ENCODE data around the gene MPZL3. TPM values are rescaled to one million over a fixed set of nuclear protein-coding genes. Genes with fewer than 3 reads are reported as not detected.
A peak's percentile ranks its signal among the peaks of the same experiment; 100 is the strongest.
"Not testable (repeated sequence)": the region's sequence is repeated elsewhere in the genome, so short reads cannot be mapped to it uniquely, and the experiment has no call there.

MPZL3 gene
- total and polyA plus RNA-seq, 4 experiments from 2014 or later, result 12.3 to 32.0 (median 21.3) TPM

DNA sequence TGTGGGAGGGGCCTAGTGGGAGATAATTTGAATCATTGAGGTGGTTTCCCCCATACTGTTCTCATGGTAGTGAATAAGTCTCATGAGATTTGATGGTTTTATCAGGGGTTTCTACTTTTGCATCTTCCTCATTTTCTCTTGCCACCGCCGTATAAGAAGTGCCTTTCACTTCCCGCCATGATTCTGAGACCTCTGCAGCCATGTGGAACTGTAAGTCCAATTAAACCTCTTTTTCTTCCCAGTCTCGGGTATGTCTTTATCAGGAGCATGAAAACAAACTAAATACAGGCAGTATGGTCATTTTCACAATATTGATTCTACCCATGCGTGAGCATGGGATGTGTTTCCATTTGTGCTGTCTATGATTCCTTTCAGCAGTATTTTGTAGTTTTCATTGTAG lies 59.3 kb downstream of the MPZL3 start:
- peaks cover 46 to 54% of the 10 kb centered on the region in 2 donors for H3K36me3 Mint-ChIP-seq
- ChIA-PET CTCF (ENCODE audit: partially characterized antibody) (interaction anchor here (1.5 kb wide), 1 partner anchor 98 kb away, joined by 6 read pairs; no protein-coding TSS in a partner anchor), POLR2A (ENCODE audit: partially characterized antibody) (interaction anchor here (1.0 kb wide), 1 partner anchor 151 kb away, joined by 3 read pairs; the partner anchor contains the start of gene CD3G)
- H3K27ac Mint-ChIP-seq, result peak overlapping the region in 1 of 7 donors; percentile 28
- H3K27me3 ChIP-seq (ENCODE audit: insufficient read depth, low read length); H3K4me1 Mint-ChIP-seq; H3K27ac ChIP-seq (ENCODE audit: low read depth, low read length); H3K27me3 Mint-ChIP-seq; DNase-seq; H3K4me1 ChIP-seq (ENCODE audit: insufficient read depth, low read length); H3K4me3 Mint-ChIP-seq; H3K4me3 ChIP-seq (ENCODE audit: low read length in 2 of 2); intact Hi-C loops (cut with micrococcal nuclease); H3K9me3 ChIP-seq (ENCODE audit: control insufficient read depth in 1 of 2, low read length in 2 of 2): not testable (repeated sequence)
- peaks cover 0 to 29% (median 12%) of the 10 kb centered on the region in 8 donors for H3K9me3 Mint-ChIP-seq
- peaks cover 24% of the 10 kb centered on the region for H3K36me3 ChIP-seq (ENCODE audit: insufficient read depth, low read length)

DNA sequence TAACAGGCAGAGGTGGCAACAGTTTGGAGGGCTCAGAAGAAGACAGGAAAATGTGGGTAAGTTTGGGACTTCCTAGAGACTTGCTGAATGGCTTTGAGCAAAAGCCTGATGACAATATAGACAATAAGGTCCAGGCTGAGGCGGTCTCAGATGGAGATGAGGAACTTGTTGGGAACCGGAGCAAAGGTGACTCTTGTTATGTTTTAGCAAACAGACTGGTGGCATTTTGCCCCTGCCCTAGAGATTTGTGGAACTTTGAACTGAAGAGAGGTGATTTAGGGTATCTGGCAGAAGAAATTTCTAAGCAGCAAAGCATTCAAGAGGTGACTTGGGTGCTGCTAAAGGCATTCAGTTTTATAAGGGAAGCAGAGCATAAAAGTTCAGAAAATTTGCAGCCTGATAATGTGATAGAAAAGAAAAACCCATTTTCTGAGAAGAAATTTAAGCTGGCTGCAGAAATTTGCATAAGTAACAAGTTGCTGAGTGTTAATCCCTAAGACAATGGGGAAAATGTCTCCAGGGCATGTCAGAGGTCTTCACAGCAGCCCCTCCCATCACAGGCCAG lies 61.1 kb downstream of the MPZL3 start:
- intact Hi-C loops (cut with micrococcal nuclease), result not testable (repeated sequence)
- peak overlapping the region in 1 of 8 donors; percentile 9 for H3K4me3 Mint-ChIP-seq

DNA sequence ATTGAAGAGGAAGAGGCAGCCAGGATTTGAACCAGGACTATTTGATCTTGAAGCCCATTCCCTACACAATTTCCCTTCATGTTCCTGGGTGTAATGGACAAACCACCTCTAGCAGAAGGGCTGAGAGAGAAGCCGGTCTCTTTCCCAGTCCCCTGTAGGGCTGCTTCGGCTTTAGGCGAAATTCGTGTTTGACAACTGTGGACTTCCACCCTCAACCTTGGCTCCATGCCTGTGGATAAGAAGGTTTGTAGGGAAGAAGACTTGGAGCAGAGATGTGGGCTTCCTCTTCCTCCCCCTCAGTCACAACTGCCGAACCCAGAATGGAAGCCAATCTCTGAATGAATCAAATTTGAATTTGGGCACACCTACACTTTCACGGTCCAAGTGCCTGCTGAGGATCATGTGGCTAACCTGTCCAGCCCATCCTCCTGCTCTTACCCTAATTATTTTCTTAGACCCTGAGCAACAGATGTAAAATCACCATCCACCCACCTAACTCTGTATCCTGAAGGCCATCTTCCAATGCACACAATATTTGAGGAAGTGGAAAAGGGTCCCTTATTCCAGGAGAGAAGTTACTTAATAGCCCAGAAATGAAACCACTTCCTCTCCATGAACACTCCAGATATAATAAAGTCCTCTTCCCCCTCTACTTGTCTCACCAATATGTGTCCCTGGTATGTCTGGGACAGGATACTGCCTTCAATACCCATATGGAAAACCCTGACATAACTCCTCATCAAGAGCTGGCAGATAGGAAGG lies 65.6 kb downstream of the MPZL3 start:
- Histone ChIP-seq H3K36me3 (ENCODE audit: insufficient read depth, low read length) (no peaks in the 10 kb centered on the region), H3K4me3 (ENCODE audit: low read length in 2 of 2) (no peak overlapping the region), H3K9me3 (ENCODE audit: control insufficient read depth in 1 of 2, low read length in 2 of 2) (no peaks in the 10 kb centered on the region), H3K27me3 (ENCODE audit: insufficient read depth, low read length) (no peaks in the 10 kb centered on the region), H3K27ac (ENCODE audit: low read depth, low read length) (no peak overlapping the region), H3K4me1 (ENCODE audit: insufficient read depth, low read length) (no peaks in the 10 kb centered on the region)
- peaks cover 0 to 16% (median 8%) of the 10 kb centered on the region in 8 donors for H3K9me3 Mint-ChIP-seq
- H3K36me3 Mint-ChIP-seq, result peaks cover 4 to 7% of the 10 kb centered on the region in 2 donors
- intact Hi-C loops (cut with micrococcal nuclease), result no loop called here
- POLR2A ChIA-PET (ENCODE audit: partially characterized antibody), result interaction anchor here (0.6 kb wide), 1 partner anchor 12 kb away, joined by 3 read pairs; no protein-coding TSS in a partner anchor
- no peak overlapping the region for H3K27ac Mint-ChIP-seq
- peaks cover 0 to 4% (median 0%) of the 10 kb centered on the region in 4 donors for H3K4me1 Mint-ChIP-seq
- CTCF ChIA-PET (ENCODE audit: partially characterized antibody), result interaction anchor here (0.7 to 2.7 kb wide), 4 partner anchors 12 to 109 kb away, joined by 3 to 15 read pairs (median 8); no protein-coding TSS in a partner anchor
- no peak for DNase-seq
- H3K4me3 Mint-ChIP-seq, result no peak overlapping the region
- peaks cover 6 to 19% of the 10 kb centered on the region in 2 donors for H3K27me3 Mint-ChIP-seq

More for the DNA sequence above, 61.1 kb downstream of the MPZL3 start:
- peaks cover 6 to 11% of the 10 kb centered on the region in 2 donors for H3K27me3 Mint-ChIP-seq
- H3K27me3 ChIP-seq (ENCODE audit: insufficient read depth, low read length); POLR2A ChIA-PET (ENCODE audit: partially characterized antibody); DNase-seq; H3K4me3 ChIP-seq (ENCODE audit: low read length in 2 of 2); H3K4me1 Mint-ChIP-seq; H3K27ac ChIP-seq (ENCODE audit: low read depth, low read length); H3K4me1 ChIP-seq (ENCODE audit: insufficient read depth, low read length); CTCF ChIA-PET (ENCODE audit: partially characterized antibody); H3K27ac Mint-ChIP-seq; H3K9me3 ChIP-seq (ENCODE audit: control insufficient read depth in 1 of 2, low read length in 2 of 2): not testable (repeated sequence)
- H3K36me3 ChIP-seq (ENCODE audit: insufficient read depth, low read length), result peaks cover 14% of the 10 kb centered on the region
- H3K36me3 Mint-ChIP-seq, result peaks cover 37 to 45% of the 10 kb centered on the region in 2 donors
- H3K9me3 Mint-ChIP-seq, result peaks cover 0 to 29% (median 12%) of the 10 kb centered on the region in 8 donors

DNA sequence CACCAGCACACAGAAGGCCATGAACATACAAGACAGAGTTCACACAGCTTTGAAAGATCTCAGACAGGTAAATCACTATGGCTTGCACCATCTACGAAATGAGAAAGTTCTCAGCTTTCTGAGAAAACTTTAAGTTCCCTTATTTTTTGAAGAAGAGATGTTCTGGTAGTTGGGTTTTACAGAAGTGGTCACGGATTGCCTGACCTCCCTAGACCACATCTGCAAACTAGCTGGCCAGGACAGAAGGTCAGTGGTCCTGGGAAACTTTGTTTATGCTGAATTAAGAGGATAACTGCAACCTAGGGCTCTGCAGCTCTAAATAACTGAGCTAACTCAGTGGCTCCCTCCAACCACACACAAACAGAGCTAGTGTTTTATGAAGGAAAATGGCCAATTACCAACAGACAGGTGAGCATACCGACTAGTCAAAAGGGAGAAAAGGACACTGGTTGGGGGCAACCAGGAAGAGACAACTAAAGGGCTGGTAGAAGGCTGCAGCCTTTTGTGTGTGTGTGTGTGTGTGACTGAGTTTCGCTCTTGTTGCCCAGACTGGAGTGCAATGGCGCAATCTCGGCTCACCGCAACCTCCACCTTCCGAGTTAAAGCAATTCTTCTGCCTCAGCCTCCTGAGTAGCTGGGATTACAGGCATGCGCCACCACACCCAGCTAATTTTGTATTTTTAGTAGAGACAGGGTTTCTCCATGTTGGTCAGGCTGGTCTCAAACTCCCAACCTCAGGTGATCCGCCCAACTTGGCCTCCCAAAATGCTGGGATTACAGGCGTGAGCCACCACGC lies 67.2 kb downstream of the MPZL3 start:
- H3K27me3 ChIP-seq (ENCODE audit: insufficient read depth, low read length), result no peaks in the 10 kb centered on the region
- Mint-ChIP-seq H3K4me1 (peaks cover 0 to 4% (median 0%) of the 10 kb centered on the region in 4 donors), H3K4me3 (no peak overlapping the region), H3K9me3 (peaks cover 0 to 8% (median 0%) of the 10 kb centered on the region in 8 donors), H3K36me3 (no peaks in the 10 kb centered on the region), H3K27me3 (peaks cover 6 to 19% of the 10 kb centered on the region in 2 donors), H3K27ac (peak overlapping the region in 1 of 7 donors; percentile 39)
- POLR2A ChIA-PET (ENCODE audit: partially characterized antibody), result no interaction called here
- CTCF ChIA-PET (ENCODE audit: partially characterized antibody), result interaction anchor here (0.9 to 2.7 kb wide), 4 partner anchors 13 to 109 kb away, joined by 3 to 15 read pairs (median 6); no protein-coding TSS in a partner anchor
- intact Hi-C loops (cut with micrococcal nuclease), result no loop called here
- no peak for DNase-seq
- H3K9me3 ChIP-seq (ENCODE audit: control insufficient read depth in 1 of 2, low read length in 2 of 2), result no peaks in the 10 kb centered on the region
- H3K36me3 ChIP-seq (ENCODE audit: insufficient read depth, low read length), result no peaks in the 10 kb centered on the region
- H3K27ac ChIP-seq (ENCODE audit: low read depth, low read length), result no peak overlapping the region
- no peak overlapping the region for H3K4me3 ChIP-seq (ENCODE audit: low read length in 2 of 2)
- no peaks in the 10 kb centered on the region for H3K4me1 ChIP-seq (ENCODE audit: insufficient read depth, low read length)

DNA sequence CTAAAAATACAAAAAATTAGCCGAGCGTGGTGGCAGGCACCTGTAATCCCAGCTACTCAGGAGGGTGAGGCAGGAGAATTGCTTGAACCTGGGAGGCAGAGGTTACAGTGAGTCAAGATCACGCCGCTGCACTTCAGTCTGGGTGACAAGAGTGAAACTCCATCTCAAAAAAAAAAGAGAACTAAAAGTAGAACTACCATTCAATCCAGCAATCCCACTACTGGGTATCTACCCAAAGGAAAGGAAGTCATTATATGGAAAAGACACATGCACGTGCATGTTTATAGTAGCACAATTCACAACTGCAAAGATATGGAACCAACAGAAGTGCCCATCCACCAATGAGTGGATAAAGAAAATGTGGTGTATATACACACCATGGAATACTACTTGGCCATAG lies 68.5 kb downstream of the MPZL3 start:
- H3K4me1 Mint-ChIP-seq; H3K27ac Mint-ChIP-seq; H3K4me1 ChIP-seq (ENCODE audit: insufficient read depth, low read length); H3K36me3 Mint-ChIP-seq; H3K4me3 ChIP-seq (ENCODE audit: low read length in 2 of 2); H3K9me3 ChIP-seq (ENCODE audit: control insufficient read depth in 1 of 2, low read length in 2 of 2); H3K9me3 Mint-ChIP-seq; H3K27me3 ChIP-seq (ENCODE audit: insufficient read depth, low read length); intact Hi-C loops (cut with micrococcal nuclease); H3K27ac ChIP-seq (ENCODE audit: low read depth, low read length); POLR2A ChIA-PET (ENCODE audit: partially characterized antibody); H3K36me3 ChIP-seq (ENCODE audit: insufficient read depth, low read length); DNase-seq; H3K4me3 Mint-ChIP-seq: not testable (repeated sequence)
- CTCF ChIA-PET (ENCODE audit: partially characterized antibody), result interaction anchor here (2.7 kb wide), 1 partner anchor 12 kb away, joined by 15 read pairs; no protein-coding TSS in a partner anchor
- peaks cover 7 to 17% of the 10 kb centered on the region in 2 donors for H3K27me3 Mint-ChIP-seq

DNA sequence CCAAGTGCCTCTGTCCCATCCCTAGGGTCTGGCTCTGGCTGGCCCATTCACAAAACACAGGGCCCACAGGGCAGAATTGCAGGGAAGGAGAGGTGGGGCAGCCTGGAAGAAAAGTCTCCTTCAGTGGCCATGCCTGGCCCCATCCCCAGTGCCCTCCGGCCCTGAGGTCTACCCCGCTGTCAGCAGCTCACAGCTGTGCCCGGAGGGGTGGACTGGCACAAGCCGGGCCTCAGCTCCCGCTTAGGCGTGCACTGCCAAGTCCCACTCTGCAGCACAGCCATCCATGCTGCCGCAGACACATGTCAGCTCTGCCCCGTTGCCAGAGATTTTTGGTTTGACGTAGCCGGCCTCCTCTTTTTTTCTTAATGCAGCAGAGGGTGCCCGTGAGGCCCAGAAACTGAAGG lies 71.9 kb downstream of the MPZL3 start:
- CTCF ChIA-PET (ENCODE audit: partially characterized antibody), result interaction anchor here (1.2 to 3.6 kb wide), 5 partner anchors 10 to 373 kb away, joined by 3 to 32 read pairs (median 4); no protein-coding TSS in a partner anchor
- peaks cover 7 to 9% of the 10 kb centered on the region in 2 donors for H3K27me3 Mint-ChIP-seq
- Histone ChIP-seq H3K4me3 (ENCODE audit: low read length in 2 of 2) (no peak overlapping the region), H3K4me1 (ENCODE audit: insufficient read depth, low read length) (no peaks in the 10 kb centered on the region), H3K9me3 (ENCODE audit: control insufficient read depth in 1 of 2, low read length in 2 of 2) (no peaks in the 10 kb centered on the region), H3K36me3 (ENCODE audit: insufficient read depth, low read length) (no peaks in the 10 kb centered on the region), H3K27me3 (ENCODE audit: insufficient read depth, low read length) (no peaks in the 10 kb centered on the region), H3K27ac (ENCODE audit: low read depth, low read length) (no peak overlapping the region)
- H3K36me3 Mint-ChIP-seq, result no peaks in the 10 kb centered on the region
- no peak overlapping the region for H3K27ac Mint-ChIP-seq
- intact Hi-C loops (cut with micrococcal nuclease), result no loop called here
- no peaks in the 10 kb centered on the region for H3K4me1 Mint-ChIP-seq
- DNase-seq, result no peak
- POLR2A ChIA-PET (ENCODE audit: partially characterized antibody), result interaction anchor here (0.5 kb wide), 1 partner anchor 35 kb away, joined by 4 read pairs; no protein-coding TSS in a partner anchor
- H3K9me3 Mint-ChIP-seq, result no peaks in the 10 kb centered on the region
- H3K4me3 Mint-ChIP-seq, result no peak overlapping the region

Measured in CD4-positive, alpha-beta memory T cell (primary cell).